Measurements from ENCODE around the gene LUM. TPM values are rescaled to one million over a fixed set of nuclear protein-coding genes. Genes with fewer than 3 reads are reported as not detected.

Gene LUM
- total and polyA plus RNA-seq, 2 of the 4 experiments (the other 2 are of a cell fraction), result 50.0 to 70.5 TPM

GRCh38 chr12:91077228-91077954 lies 33.9 kb downstream of the LUM start:
- Histone ChIP-seq H4K20me1 (ENCODE audit: insufficient read depth, low read length) (no peaks in the 10 kb centered on the region), H4K8ac (ENCODE audit: low read depth in 2 of 2, low read length in 2 of 2) (no peak overlapping the region), H3K56ac (ENCODE audit: extremely low read depth, insufficient read depth, low read length) (no peak overlapping the region), H3K4me3 (ENCODE audit: insufficient read depth, low read depth, low read length) (no peak overlapping the region), H3K18ac (ENCODE audit: low read depth, low read length) (no peak overlapping the region), H4K5ac (ENCODE audit: low read depth, low read length) (no peak overlapping the region), H3K9ac (ENCODE audit: low read depth, low read length) (no peak overlapping the region), H3K4me1 (ENCODE audit: control insufficient read depth, insufficient read depth, low read length) (no peaks in the 10 kb centered on the region), H3K23ac (ENCODE audit: low read depth, low read length) (no peak overlapping the region), H3K79me1 (ENCODE audit: low read depth in 1 of 2, low read length in 2 of 2) (no peaks in the 10 kb centered on the region), H2AFZ (replicated peaks; ENCODE audit: low read length, poor library complexity) (no peak overlapping the region), H2BK20ac (ENCODE audit: low read depth, low read length) (no peak overlapping the region), H3K9me1 (ENCODE audit: insufficient read depth, low read length) (no peaks in the 10 kb centered on the region), H2AK5ac (ENCODE audit: low read depth, low read length) (no peak overlapping the region), H3K14ac (replicated peaks; ENCODE audit: low read depth, low read length) (no peak overlapping the region), H3K9me3 (ENCODE audit: control insufficient read depth, insufficient read depth, low read length) (no peaks in the 10 kb centered on the region), H3K27ac (ENCODE audit: insufficient read depth, low read length) (no peak overlapping the region), H2BK15ac (ENCODE audit: low read depth, low read length) (no peak overlapping the region), H3K4me2 (ENCODE audit: low read depth, low read length) (no peak overlapping the region), H3K27me3 (ENCODE audit: control insufficient read depth, insufficient read depth, low read length) (no peaks in the 10 kb centered on the region), H2BK120ac (ENCODE audit: low read depth, low read length) (no peak overlapping the region), H2AK9ac (replicated peaks; ENCODE audit: low read depth, low read length, poor library complexity) (no peak overlapping the region), H3K36me3 (ENCODE audit: control insufficient read depth, insufficient read depth, low read length) (no peaks in the 10 kb centered on the region), H3K4ac (ENCODE audit: low read depth, low read length) (no peak overlapping the region), H4K91ac (ENCODE audit: insufficient read depth, low read depth, low read length) (no peak overlapping the region), H2BK5ac (ENCODE audit: low read depth, low read length, poor library complexity, severe bottlenecking) (no peak overlapping the region)
- DNase-seq, result no peak
- no peak for ATAC-seq (ENCODE audit: low read depth)
- CTCF ChIA-PET, result no interaction called here
- TF ChIP-seq, protein P1, sequence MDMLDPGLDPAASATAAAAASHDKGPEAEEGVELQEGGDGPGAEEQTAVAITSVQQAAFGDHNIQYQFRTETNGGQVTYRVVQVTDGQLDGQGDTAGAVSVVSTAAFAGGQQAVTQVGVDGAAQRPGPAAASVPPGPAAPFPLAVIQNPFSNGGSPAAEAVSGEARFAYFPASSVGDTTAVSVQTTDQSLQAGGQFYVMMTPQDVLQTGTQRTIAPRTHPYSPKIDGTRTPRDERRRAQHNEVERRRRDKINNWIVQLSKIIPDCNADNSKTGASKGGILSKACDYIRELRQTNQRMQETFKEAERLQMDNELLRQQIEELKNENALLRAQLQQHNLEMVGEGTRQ (IDR thresholded peaks at IDR 0.05; ENCODE audit: low read depth, low read length), result no peak
- TF ChIP-seq RAD21 (IDR thresholded peaks at IDR 0.05; ENCODE audit: low read length) (no peak), MXI1 (IDR thresholded peaks at IDR 0.05; ENCODE audit: borderline replicate concordance, low read depth, low read length) (no peak), CHD1 (IDR thresholded peaks at IDR 0.05; ENCODE audit: low read depth, low read length) (no peak), FOS (IDR thresholded peaks at IDR 0.05; ENCODE audit: low read depth, low read length) (no peak), CEBPB (IDR thresholded peaks at IDR 0.05; ENCODE audit: low read depth, low read length) (no peak), RFX5 (IDR thresholded peaks at IDR 0.05; ENCODE audit: low read depth, low read length) (no peak), MAZ (IDR thresholded peaks at IDR 0.05; ENCODE audit: borderline replicate concordance, low read depth, low read length) (no peak), RCOR1 (IDR thresholded peaks at IDR 0.05; ENCODE audit: insufficient replicate concordance, low read length) (no peak), BHLHE40 (IDR thresholded peaks at IDR 0.05; ENCODE audit: low read depth, low read length) (no peak), ELK1 (IDR thresholded peaks at IDR 0.05; ENCODE audit: borderline replicate concordance, low read depth, low read length) (no peak), SMC3 (IDR thresholded peaks at IDR 0.05; ENCODE audit: low read depth, low read length) (no peak), MAFK (IDR thresholded peaks at IDR 0.05; ENCODE audit: low read depth, low read length) (no peak), POLR2A (IDR thresholded peaks at IDR 0.05; ENCODE audit: low read depth, low read length) (no peak), NFE2L2 (IDR thresholded peaks at IDR 0.05; ENCODE audit: low read depth, low read length) (no peak)
- TF ChIP-seq, protein P2, sequence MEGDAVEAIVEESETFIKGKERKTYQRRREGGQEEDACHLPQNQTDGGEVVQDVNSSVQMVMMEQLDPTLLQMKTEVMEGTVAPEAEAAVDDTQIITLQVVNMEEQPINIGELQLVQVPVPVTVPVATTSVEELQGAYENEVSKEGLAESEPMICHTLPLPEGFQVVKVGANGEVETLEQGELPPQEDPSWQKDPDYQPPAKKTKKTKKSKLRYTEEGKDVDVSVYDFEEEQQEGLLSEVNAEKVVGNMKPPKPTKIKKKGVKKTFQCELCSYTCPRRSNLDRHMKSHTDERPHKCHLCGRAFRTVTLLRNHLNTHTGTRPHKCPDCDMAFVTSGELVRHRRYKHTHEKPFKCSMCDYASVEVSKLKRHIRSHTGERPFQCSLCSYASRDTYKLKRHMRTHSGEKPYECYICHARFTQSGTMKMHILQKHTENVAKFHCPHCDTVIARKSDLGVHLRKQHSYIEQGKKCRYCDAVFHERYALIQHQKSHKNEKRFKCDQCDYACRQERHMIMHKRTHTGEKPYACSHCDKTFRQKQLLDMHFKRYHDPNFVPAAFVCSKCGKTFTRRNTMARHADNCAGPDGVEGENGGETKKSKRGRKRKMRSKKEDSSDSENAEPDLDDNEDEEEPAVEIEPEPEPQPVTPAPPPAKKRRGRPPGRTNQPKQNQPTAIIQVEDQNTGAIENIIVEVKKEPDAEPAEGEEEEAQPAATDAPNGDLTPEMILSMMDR (conservative IDR thresholded peaks at IDR 0.05; ENCODE audit: low read depth, low read length), result no peak
- no CpG with 5 or more reads among the region's 5 CpGs for WGBS, 2 experiments (ENCODE audit: extremely low coverage in 2 of 2, insufficient read length in 1 of 2)
- dilution Hi-C loops (cut with HindIII; ENCODE audit: low sequenced_read_pairs, unreplicated experiment), result no loop called here
- in situ Hi-C loops (cut with MboI; ENCODE audit: low sequenced_read_pairs), result no loop called here
- POLR2A ChIA-PET (ENCODE audit: unreplicated experiment), result no interaction called here
- BruUV-seq (replicated peaks), result no TSS peak
- intact Hi-C loops (cut with micrococcal nuclease), result no loop called here
